Esophagus muscularis mucosa (tissue), 4 donors: ENCODE data around the gene CARMIL1.

Source experiments
- CTCF ChIP-seq, 3 experiments: fragments of 200-600 bp in 2 of 3; fragments of 450-650 bp in 1 of 3; sonication (generic) in 2 of 3; IDR thresholded peaks; one replicate each; pipeline ENCODE4 v1.5.1; 2017 to 2019; ENCODE audit warnings: antibody characterized with exemption in 3 of 3, mild to moderate bottlenecking in 2 of 3, moderate library complexity in 1 of 3
- EP300 ChIP-seq: sonication (generic); formaldehyde crosslinking; IDR thresholded peaks from one replicate; pipeline ENCODE4 v1.6.1; 2017; ENCODE audit warnings: antibody characterized with exemption
- POLR2A ChIP-seq: fragments of 450-650 bp; IDR thresholded peaks from one replicate; pipeline ENCODE4 v1.6.1; 2017; ENCODE audit warnings: antibody characterized with exemption, moderate library complexity, mild to moderate bottlenecking, low read depth

- no peak for TF ChIP-seq EP300
- no peak for TF ChIP-seq CTCF (IDR thresholded peaks at IDR 0.05)
- no peak for TF ChIP-seq POLR2A
Measured at GRCh38 chr6:25642667-25643328, 363.6 kb downstream of the CARMIL1 start.
